ENCODE measurements around the gene MXI1.
A peak's percentile ranks its signal among the peaks of the same experiment; 100 is the strongest.
"Not testable (repeated sequence)": the region's sequence is repeated elsewhere in the genome, so short reads cannot be mapped to it uniquely, and the experiment has no call there.

Gene MXI1

GRCh38 chr10:110184398-110184797 lies 23.0 kb upstream of the MXI1 start:
- DNase-seq, result no peak

GRCh38 chr10:110185646-110186182 lies 21.7 kb upstream of the MXI1 start:
- DNase-seq, result not testable (repeated sequence)

DNA sequence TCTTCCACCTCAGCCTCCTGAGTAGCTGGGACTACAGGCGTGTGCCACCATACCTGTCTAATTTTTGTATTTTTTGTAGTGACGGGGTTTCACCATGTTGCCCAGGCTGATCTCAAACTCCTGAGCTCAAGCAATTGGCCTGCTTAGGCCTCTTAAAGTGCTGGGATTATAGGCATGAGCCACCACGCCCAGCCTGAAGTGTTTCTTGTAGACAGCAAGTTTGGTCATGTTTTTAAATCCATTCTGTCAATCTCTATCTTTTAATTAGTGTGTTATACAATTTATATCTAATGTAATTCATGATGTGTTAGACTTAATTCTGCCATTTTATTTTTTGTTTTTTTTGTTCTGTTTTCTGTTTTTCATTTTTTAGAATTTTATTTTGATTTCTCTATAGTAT lies 17.2 kb upstream of the MXI1 start:
- DNase-seq, result no peak

DNA sequence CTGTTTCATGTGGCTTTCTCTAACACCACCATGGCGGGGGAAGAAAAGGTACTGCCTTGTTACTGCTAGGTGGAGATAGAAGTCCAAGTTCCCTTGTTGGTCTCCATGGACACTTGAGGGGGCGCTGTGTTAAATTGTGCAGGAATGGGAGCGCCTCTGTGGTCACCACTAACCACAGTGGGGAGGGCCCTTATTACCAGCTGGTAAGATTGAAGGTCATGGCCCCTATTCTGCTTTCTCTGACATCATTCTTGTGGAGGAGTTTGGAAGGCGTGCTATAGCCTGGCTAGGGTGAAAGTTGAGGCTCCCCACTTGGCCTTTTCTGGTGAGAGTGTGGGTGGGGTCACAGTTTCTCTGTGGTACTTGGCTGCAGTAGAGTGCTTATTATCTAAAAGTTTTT lies 14.9 kb upstream of the MXI1 start:
- no peak for DNase-seq

GRCh38 chr10:110200503-110200902 lies 6.9 kb upstream of the MXI1 start:
- DNase-seq, result no peak

DNA sequence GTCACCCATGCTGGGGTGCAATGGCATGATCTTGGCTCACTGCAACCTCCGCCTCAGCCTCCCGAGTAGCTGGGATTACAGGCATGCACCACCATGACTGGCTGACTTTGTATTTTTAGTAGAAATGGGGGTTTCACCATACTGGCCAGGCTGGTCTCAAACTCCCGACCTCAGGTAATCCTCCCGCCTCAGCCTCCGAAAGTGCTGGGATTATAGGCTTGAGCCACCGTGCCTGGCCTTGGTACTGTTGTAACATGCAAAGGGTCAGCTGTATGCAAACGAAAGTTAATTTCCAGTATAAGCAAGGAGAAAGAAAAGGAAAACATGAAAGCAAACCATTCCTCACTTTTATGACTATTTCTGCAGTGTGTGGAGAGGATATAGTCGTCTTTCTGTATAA lies 6.4 kb upstream of the MXI1 start:
- not testable (repeated sequence) for DNase-seq

DNA sequence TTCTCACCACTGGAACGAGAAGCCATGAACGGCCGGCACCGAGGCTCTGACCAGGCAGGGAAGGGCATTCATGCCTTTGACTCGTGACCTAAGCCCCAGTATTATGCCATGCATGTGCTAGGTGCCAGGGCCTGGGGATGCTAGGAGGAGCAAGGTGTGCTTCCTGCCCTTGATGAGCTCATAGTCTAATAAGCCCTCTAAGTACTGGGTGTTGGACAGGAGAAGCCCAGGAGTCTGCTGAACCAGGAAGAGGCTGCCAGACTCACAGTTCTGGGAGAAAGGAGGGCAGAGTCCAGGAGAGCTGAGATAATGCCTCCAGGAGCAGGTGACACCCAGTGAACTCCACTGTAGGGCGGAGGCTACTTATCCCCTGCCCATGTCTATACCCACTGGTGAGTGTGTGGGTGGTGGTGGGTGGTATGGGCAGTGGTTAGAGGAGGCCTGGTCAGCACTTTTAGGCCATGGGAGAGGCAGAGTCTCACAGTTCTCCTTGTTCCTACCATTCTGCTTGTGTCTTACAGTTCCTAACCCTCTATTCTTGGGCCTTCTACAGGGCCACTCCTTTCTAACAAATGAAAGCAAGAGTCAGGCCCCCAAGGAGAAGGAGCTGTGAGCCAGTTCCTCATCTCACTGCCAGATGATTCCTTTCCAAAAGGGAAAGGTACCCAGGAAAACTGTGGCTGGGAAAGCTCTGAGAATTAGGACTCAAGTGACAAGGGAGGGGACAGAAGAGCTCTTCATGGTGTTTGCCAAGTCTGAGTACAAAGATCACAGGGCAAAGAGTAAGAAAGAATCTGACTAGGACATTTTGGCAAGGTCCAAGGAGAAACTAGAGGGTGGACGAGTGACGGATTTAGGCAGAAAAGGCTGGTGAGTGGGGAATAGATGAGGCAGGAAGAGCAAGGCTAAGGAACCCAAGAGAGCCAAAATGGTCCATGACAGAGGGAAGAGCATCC lies 3.6 kb upstream of the MXI1 start:
- no peak for DNase-seq

- no peak for DNase-seq
Observed at GRCh38 chr10:110205051-110205675, 2.2 kb upstream of the MXI1 start.

DNA sequence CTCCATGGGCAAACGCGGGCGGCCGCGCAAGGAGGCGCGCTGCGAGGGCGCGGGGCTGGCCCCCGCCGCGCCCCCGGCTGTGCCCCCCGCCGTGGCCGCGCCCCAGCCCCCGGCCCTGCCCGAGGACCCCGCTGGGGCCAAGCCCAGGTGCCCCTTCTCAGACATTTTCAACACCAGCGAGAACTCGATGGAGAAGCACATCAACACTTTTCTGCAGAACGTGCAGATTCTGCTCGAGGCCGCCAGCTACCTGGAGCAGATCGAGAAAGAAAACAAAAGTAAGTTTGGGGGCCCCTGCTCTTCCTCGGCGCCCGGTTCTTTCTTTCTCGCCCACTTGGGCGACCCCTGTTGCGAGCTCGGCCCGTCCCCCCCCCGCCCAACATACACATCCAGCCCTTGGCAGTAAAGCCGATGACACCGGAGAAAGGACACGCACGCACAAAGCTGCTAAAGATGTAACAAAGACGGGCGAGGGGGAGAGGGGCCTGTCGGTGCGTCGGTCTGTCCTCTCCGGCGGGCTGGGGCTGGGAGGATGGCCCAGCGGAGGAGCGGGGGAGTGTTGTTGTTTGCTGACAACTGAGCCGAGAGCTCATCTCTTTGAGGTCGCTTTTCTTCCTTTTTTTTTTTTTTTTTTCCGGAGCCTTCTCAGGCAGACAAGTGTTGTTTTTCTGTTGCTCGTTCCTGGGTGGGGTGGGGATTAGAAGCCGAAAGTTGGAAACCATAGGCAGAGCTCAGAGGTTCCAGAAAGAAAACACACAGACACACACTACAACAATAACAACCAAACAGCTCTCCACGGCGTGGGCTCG lies 604 bp downstream of the MXI1 start:
- peak; percentile 81 for DNase-seq

DNA sequence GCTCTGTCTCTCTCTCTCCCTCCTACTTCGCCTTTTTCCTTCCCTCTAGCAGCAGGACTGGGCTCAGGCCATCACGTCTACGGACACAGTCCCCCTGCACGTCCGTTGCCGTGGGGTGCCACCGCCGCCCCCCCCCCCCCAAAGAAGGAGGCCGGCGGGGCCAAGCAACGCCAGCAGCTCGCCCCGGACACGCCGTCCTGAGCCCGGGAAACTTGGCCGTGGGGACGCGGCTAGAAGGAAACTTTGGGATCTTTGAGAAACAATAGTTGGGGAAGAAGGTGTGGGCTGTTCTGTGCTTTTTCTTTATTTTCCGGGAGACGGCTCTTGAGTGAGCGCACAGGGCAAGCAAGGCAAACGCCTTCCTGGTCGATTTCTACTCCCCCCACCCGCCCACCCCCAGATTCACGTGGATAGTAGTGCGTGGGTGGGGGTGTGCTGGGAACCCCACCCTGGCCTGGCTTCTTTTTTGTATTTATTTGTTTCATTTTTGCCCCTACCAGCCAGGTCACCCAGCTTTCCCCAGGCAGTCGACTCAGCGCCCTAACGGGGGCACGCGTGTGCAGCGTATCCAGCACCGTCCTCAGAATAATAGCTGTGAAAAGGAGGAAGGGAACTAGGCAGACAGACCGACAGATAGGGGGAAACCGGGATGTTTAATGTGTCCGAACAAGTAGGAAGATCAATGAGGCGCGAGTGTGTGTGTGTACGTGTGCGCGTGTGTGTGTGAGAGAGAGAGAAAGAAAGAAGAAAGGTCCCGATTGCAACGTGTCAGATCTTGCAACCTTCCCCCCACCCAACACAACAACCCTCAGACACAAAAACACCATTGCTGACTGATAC lies 1.4 kb downstream of the MXI1 start:
- peak; percentile 74 for DNase-seq

GRCh38 chr10:110209454-110209925 lies 2.1 kb downstream of the MXI1 start:
- DNase-seq, result peak; percentile 87

- peak; percentile 81 for DNase-seq
Observed at GRCh38 chr10:110209926-110210673, 2.7 kb downstream of the MXI1 start.

DNA sequence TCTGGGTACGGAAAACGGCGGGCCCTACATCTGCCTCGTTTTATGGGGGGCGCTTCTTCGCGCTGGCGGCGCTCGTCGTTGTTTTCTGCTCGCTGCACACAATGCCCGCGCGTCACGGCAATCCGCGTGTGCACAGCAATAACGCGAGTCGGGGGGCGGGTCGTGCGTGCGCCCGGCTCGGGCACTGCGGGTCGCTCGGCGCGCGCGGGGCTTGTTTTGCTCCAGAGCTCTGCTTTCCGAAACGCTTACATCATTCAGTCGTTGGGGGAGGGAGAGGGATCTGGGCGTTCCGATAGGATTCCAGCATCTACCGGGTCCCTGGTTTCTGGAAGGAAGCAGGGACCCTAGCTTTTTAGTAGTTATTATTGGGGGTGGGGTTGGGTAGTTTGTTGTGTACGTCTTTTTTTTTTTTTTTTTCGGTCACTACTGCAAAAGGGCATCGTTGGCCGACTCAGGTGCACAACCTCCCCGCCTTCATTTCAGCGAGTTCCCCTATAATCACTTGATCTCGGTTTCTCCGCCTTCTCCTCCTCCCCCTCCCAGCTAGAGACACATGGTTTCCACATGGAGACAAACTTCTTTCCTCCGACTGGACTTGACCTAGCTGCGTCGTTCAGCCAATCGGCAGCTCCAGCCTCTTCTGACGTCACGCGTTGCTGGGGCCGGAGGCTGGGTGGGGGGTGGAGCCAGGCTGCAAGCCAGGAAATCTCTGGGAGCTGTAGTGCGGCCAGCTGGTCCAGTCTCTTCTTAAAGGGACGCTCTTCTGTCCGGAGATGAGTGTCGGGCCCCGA lies 3.5 kb downstream of the MXI1 start:
- peak; percentile 97 for DNase-seq

DNA sequence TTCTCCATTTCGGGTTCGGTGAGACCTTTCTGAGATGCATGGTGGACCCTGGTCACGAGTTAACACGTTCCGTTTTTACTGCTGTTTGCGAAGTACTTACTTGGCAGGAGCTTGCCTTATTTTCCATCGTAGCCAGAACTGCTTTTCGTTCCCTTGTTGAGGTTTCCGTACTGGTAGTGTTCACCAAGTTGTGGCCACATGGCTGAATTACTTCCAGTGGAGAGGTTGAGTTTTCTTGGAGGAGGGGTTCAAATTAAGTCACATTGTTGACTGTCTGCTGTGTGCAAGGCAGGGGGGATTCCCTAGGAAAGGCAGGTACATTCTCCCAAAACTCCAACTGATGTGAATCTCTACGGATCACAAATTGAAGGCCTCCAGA lies 4.0 kb downstream of the MXI1 start:
- no peak for DNase-seq

- peak; percentile 78 for DNase-seq
Observed at GRCh38 chr10:110212119-110213006, 5.0 kb downstream of the MXI1 start.

GRCh38 chr10:110214371-110214826 lies 7.0 kb downstream of the MXI1 start:
- no peak for DNase-seq

DNA sequence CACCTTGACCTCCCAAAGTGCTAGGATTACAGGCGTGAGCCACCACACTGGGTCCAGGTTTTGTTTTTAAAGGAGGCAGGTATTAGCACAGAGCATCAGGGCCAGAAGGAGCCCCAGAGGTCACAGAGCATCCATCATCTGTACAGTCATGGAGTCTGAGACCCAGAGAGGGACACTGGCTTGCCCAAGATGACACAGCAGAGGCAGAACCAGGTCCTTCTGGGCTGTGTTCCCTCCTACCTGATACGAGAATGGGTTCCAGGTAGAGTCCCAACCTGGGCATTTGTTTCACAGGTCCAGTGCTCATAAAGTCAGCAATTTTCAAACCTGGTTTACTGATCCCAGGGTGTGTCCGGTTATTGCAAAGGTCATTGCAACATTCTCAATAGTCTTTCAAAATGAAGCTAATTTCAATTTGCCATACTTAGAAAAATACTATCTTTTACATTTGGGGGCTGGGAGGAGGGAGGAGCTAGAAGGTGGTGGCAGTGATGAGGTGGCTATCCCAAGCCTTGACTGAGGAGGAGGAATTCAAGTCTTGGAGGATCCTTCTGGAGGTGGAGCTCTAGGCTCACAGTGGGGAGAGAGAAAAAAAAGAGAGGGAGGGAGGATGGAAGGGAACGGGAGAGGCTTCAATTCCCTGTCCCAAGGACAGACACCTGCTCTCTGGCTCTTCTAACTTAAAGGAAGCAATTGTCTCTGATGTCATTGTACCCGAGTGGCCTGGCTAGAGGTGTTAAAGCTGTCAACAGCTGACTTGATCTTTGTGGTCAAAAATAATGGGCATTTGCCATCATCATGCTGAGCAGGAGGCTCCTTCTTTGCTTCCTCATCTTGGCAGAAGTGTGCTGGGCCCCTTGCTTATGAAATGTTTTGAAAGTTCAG lies 8.1 kb downstream of the MXI1 start:
- DNase-seq, result no peak

DNA sequence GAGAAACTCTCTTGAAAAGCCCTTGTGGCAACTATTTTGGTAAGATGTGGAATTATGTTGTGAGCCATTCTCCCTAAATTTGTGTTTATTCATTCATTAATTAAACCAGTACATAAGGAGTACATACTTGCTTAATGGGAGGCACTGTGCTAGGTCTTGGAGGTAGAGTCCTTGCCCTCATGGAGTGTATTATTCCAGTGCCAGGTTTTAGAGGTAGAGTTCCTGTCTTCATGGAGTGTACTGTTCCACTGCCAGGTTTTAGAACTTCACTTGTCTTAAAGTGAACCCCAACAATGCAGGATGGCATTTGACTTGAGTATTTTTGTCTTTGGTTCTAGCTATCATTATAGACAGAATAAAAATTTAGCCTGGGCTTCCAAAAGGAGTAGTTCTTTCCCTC lies 8.8 kb downstream of the MXI1 start:
- no peak for DNase-seq
